B cell (primary cell): ENCODE data around the gene ITPK1. TPM values are rescaled to one million over a fixed set of nuclear protein-coding genes. Genes with fewer than 3 reads are reported as not detected.

Experiments
- ATAC-seq: fragments of 200-7000 bp; cut with Tn5 transposase; one replicate; pipeline ENCODE4 v1.10.0; 2021; ENCODE audit warnings: low read depth, mild to moderate bottlenecking, moderate number of reproducible peaks, moderate library complexity
- CTCF ChIA-PET: fragments of 350-600 bp; sonication (Branson Sonifier 250); formaldehyde crosslinking; loops from one replicate; lab custom pipeline; 2021; ENCODE audit warnings: antibody characterized with exemption, inconsistent platforms; lab: Charles Lee
- POLR2A ChIA-PET: fragments of 350-600 bp; sonication (Branson Sonifier 250); formaldehyde crosslinking; loops from one replicate; lab custom pipeline; 2021; ENCODE audit warnings: antibody characterized with exemption; lab: Charles Lee
- DNase-seq: peaks from one replicate; pipeline ENCODE4 v3.0.0; 2013
- H2AFZ ChIP-seq: 2 replicates; pipeline ENCODE4 v1.6.1; 2012; ENCODE audit warnings: mild to moderate bottlenecking, low read depth, low read length; ENCODE audit not compliant: insufficient read depth, poor library complexity, severe bottlenecking
- H3K27ac ChIP-seq, 2 donors: 1 replicate in 1 of 2; 2 replicates in 1 of 2; pipeline ENCODE4 v1.5.1; 2012 to 2013; ENCODE audit warnings: low read length in 2 of 2, mild to moderate bottlenecking in 2 of 2, moderate library complexity in 1 of 2
- H3K27me3 ChIP-seq, 4 experiments: fragments of 200-600 bp in 1 of 4; sonication (generic) in 1 of 4; replicated peaks in 1 of 4; 1 replicate in 2 of 4; 2 replicates in 2 of 4; pipeline versions ENCODE4 v1.6.1 to v1.7.0; 2013 to 2016; ENCODE audit warnings: low read length in 3 of 4, mild to moderate bottlenecking in 2 of 4, mixed read lengths in 1 of 4, moderate library complexity in 1 of 4; ENCODE audit not compliant: insufficient read depth in 4 of 4, control insufficient read depth in 3 of 4; ENCODE audit errors: control extremely low read depth in 1 of 4
- H3K36me3 ChIP-seq, 2 experiments: replicated peaks in 1 of 2; 1 replicate in 1 of 2; 2 replicates in 1 of 2; pipeline versions ENCODE4 v1.6.1 to v1.7.1; 2013; ENCODE audit warnings: low read length in 1 of 2; ENCODE audit not compliant: insufficient read depth in 2 of 2, control insufficient read depth in 1 of 2; ENCODE audit errors: control extremely low read depth in 1 of 2, extremely low read depth in 1 of 2
- H3K4me1 ChIP-seq, 2 donors: fragments of 200-600 bp in 1 of 2; sonication (generic) in 1 of 2; 1 replicate in 1 of 2; 2 replicates in 1 of 2; pipeline versions ENCODE4 v1.5.1 to v1.6.1; 2013 to 2017; ENCODE audit warnings: low read length in 2 of 2; ENCODE audit not compliant: control insufficient read depth in 2 of 2, insufficient read depth in 2 of 2
- H3K4me2 ChIP-seq: replicated peaks from 2 replicates; pipeline ENCODE3; 2012; ENCODE audit warnings: mild to moderate bottlenecking, low read depth, low read length; ENCODE audit not compliant: poor library complexity, severe bottlenecking
- H3K4me3 ChIP-seq, 5 experiments: fragments of 200-600 bp in 1 of 5; sonication (generic) in 1 of 5; 1 replicate in 3 of 5; 2 replicates in 2 of 5; pipeline versions ENCODE4 v1.5.1 to v1.7.0; 2011 to 2016; ENCODE audit warnings: low read length in 4 of 5, mild to moderate bottlenecking in 4 of 5, low read depth in 2 of 5, control low read depth in 1 of 5, moderate library complexity in 1 of 5; ENCODE audit not compliant: insufficient read depth in 1 of 5; ENCODE audit errors: control extremely low read depth in 1 of 5, extremely low read depth in 1 of 5
- H3K79me2 ChIP-seq: fragments of 200-600 bp; sonication (generic); one replicate; pipeline ENCODE4 v1.6.0; 2016; ENCODE audit warnings: low read length; ENCODE audit not compliant: control insufficient read depth, insufficient read depth
- H3K9ac ChIP-seq: fragments of 200-600 bp; sonication (generic); 2 replicates; pipeline ENCODE4 v1.6.1; 2017; ENCODE audit warnings: mild to moderate bottlenecking, low read length, moderate library complexity
- H3K9me3 ChIP-seq, 3 donors: one replicate each; pipeline versions ENCODE4 v1.6.1 to v1.7.1; 2013; ENCODE audit warnings: low read length in 2 of 3; ENCODE audit not compliant: control insufficient read depth in 2 of 3, insufficient read depth in 1 of 3; ENCODE audit errors: control extremely low read depth in 1 of 3
- H4K20me1 ChIP-seq: 2 replicates; pipeline ENCODE4 v1.6.0; 2012; ENCODE audit warnings: mild to moderate bottlenecking, low read length; ENCODE audit not compliant: insufficient read depth, control insufficient read depth, poor library complexity, severe bottlenecking
- H3K27ac Mint-ChIP-seq: one replicate; pipeline ENCODE4 v1.8.0; 2021; ENCODE audit warnings: mixed read lengths
- H3K27me3 Mint-ChIP-seq: one replicate; pipeline ENCODE4 v1.8.0; 2021; ENCODE audit warnings: mixed read lengths
- H3K4me1 Mint-ChIP-seq: one replicate; pipeline ENCODE4 v1.8.0; 2021; ENCODE audit warnings: mixed read lengths
- H3K4me3 Mint-ChIP-seq: one replicate; pipeline ENCODE4 v1.8.0; 2021; ENCODE audit warnings: mixed read lengths
- H3K9me3 Mint-ChIP-seq: one replicate; pipeline ENCODE4 v1.8.0; 2022; ENCODE audit warnings: mixed read lengths; ENCODE audit not compliant: insufficient read depth
- EZH2 ChIP-seq: IDR thresholded peaks from 2 replicates; pipeline ENCODE4 v1.6.1; 2012; ENCODE audit warnings: borderline replicate concordance, low read depth, mild to moderate bottlenecking, moderate library complexity, low read length; ENCODE audit not compliant: insufficient read depth, poor library complexity, severe bottlenecking
- WGBS: methylation state at CpG from one replicate; pipeline ENCODE4 v1.1.5; 2013; ENCODE audit warnings: missing lambda C conversion rate; ENCODE audit not compliant: insufficient coverage; 5-methylcytosine and 5-hydroxymethylcytosine counted together
- intact Hi-C: fragments of 100-400 bp; cut with micrococcal nuclease; formaldehyde crosslinking; loops from one replicate; pipeline ENCODE4 v1.10.0; 2022
- polyA plus RNA-seq: library from polyadenylated mRNA; depleted of rRNA; stranded (reverse); fragments of >200 nt; gene quantifications from 2 replicates; pipeline ENCODE4 v1.2.3, GENCODE V29; 2012
- total RNA-seq, 2 donors: library from RNA; stranded (reverse); fragments of 120-200 nt in 1 of 2; gene quantifications; 1 replicate in 1 of 2; 2 replicates in 1 of 2; pipeline versions ENCODE4 v1.2.3 to v1.2.4, GENCODE V29; 2013 to 2022
- TF ChIP-seq, protein P1 (sequence below): fragments of 200-600 bp; IDR thresholded peaks from one replicate; pipeline ENCODE4 v1.8.0; 2022; ENCODE audit warnings: antibody characterized with exemption, mild to moderate bottlenecking

The ITPK1 gene
- total and polyA plus RNA-seq, 2 donors (not counting 1 experiment from before 2014, with no cell fraction given): 46.0 to 46.9 TPM

DNA sequence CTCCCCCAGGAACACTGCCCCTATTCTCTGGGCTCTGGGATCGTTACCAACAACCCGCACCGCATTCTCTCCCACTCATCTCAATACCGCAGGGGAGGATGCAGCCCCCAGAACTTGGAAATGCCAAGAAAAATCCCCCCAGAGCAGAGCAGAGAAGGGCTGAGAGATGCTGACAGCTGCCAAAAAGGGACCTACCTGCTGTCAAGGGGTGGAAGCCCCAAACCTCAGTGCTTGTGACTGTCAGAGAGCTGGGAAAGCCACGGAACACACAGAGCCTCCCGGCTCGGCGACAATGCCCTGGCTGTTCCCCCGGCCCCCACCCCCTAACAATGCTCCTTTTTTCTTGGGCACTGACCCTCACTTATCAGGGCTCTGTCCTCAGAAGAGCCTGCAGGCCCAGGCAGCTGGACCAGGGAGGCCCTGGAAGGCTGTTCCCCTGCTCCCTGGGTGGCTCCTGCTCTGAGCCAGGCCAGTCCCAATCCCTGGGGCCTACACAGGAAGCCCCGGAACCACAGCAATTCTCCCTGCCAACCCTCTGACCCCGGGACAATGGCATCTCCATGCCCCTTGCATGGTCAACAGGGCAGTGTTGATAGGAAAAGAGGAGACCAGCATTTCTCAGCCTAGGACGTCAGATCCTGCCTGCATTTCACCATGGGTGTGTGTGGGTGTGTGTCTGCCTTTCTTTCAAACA, 78.9 kb downstream of the ITPK1 start:
- Histone ChIP-seq H3K79me2 (peaks cover 11% of the 10 kb centered on the region), H3K9me3 (no peaks in the 10 kb centered on the region), H3K9ac (no peak overlapping the region), H2AFZ (no peak overlapping the region), H3K4me2 (no peak overlapping the region), H3K4me3 (no peak overlapping the region), H3K4me1 (peaks cover 46 to 82% of the 10 kb centered on the region in 2 donors), H4K20me1 (peaks cover 5% of the 10 kb centered on the region), H3K27me3 (no peaks in the 10 kb centered on the region), H3K27ac (peak overlapping the region; percentile 24 to 49), H3K36me3 (no peaks in the 10 kb centered on the region)
- no peaks in the 10 kb centered on the region for H3K27me3 Mint-ChIP-seq
- no peak for DNase-seq
- ChIA-PET POLR2A (no interaction called here), CTCF (interaction anchor here (0.6 to 1.9 kb wide), 2 partner anchors 36 to 76 kb away, joined by 5 to 7 read pairs; no protein-coding TSS in a partner anchor)
- TF ChIP-seq EZH2: no peak
- TF ChIP-seq, protein P1, sequence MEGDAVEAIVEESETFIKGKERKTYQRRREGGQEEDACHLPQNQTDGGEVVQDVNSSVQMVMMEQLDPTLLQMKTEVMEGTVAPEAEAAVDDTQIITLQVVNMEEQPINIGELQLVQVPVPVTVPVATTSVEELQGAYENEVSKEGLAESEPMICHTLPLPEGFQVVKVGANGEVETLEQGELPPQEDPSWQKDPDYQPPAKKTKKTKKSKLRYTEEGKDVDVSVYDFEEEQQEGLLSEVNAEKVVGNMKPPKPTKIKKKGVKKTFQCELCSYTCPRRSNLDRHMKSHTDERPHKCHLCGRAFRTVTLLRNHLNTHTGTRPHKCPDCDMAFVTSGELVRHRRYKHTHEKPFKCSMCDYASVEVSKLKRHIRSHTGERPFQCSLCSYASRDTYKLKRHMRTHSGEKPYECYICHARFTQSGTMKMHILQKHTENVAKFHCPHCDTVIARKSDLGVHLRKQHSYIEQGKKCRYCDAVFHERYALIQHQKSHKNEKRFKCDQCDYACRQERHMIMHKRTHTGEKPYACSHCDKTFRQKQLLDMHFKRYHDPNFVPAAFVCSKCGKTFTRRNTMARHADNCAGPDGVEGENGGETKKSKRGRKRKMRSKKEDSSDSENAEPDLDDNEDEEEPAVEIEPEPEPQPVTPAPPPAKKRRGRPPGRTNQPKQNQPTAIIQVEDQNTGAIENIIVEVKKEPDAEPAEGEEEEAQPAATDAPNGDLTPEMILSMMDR: no peak
- 79% methylated on average over 7 of the region's 12 CpGs for WGBS
- ATAC-seq: no peak
- peak overlapping the region; percentile 37 for H3K27ac Mint-ChIP-seq
- H3K9me3 Mint-ChIP-seq: no peaks in the 10 kb centered on the region
- no peak overlapping the region for H3K4me3 Mint-ChIP-seq
- peaks cover 68% of the 10 kb centered on the region for H3K4me1 Mint-ChIP-seq
- intact Hi-C loops: no loop called here
